GM03348 (cell line): Measurements from ENCODE around the gene PRPF18.

Experiments
- DNase-seq: peaks from one replicate; pipeline ENCODE4 v3.0.0; 2012; ENCODE audit warnings: low spot score

The PRPF18 gene

GRCh38 chr10:13604357-13605040 is 17.7 kb downstream of the PRPF18 start:
- no peak for DNase-seq

- DNase-seq = no peak
These were observed 21.6 kb downstream of the PRPF18 start for GRCh38 chr10:13608246-13608853.

GRCh38 chr10:13612654-13613373 is 26.0 kb downstream of the PRPF18 start:
- no peak for DNase-seq

- DNase-seq = peak; percentile 43
These were observed 26.8 kb downstream of the PRPF18 start for GRCh38 chr10:13613519-13613918.

- DNase-seq = no peak
These were observed 28.0 kb downstream of the PRPF18 start for GRCh38 chr10:13614530-13615332.

GRCh38 chr10:13615650-13616300 is 29.0 kb downstream of the PRPF18 start:
- DNase-seq = no peak

- DNase-seq = peak; percentile 36
These were observed 30.4 kb downstream of the PRPF18 start for GRCh38 chr10:13617116-13617515.

- DNase-seq = no peak
These were observed 35.2 kb downstream of the PRPF18 start for GRCh38 chr10:13621931-13622330.

- DNase-seq = no peak
These were observed 37.9 kb downstream of the PRPF18 start for GRCh38 chr10:13624630-13625029.

GRCh38 chr10:13627459-13628310 is 40.9 kb downstream of the PRPF18 start:
- no peak for DNase-seq

GRCh38 chr10:13628661-13629060 is 41.9 kb downstream of the PRPF18 start:
- no peak for DNase-seq

GRCh38 chr10:13629116-13629515 is 42.4 kb downstream of the PRPF18 start:
- no peak for DNase-seq

GRCh38 chr10:13630231-13630630 is 43.5 kb downstream of the PRPF18 start:
- DNase-seq = no peak

GRCh38 chr10:13631594-13631993 is 44.8 kb downstream of the PRPF18 start:
- DNase-seq = no peak

GRCh38 chr10:13632440-13632839 is 45.7 kb downstream of the PRPF18 start:
- DNase-seq = no peak

GRCh38 chr10:13632884-13633440 is 46.2 kb downstream of the PRPF18 start:
- DNase-seq = no peak

GRCh38 chr10:13633689-13634088 is 46.9 kb downstream of the PRPF18 start:
- DNase-seq = no peak

- DNase-seq = no peak
These were observed 47.4 kb downstream of the PRPF18 start for GRCh38 chr10:13634207-13634606.

- no peak for DNase-seq
These were observed 50.0 kb downstream of the PRPF18 start for GRCh38 chr10:13636776-13637175.

GRCh38 chr10:13637303-13637856 is 50.6 kb downstream of the PRPF18 start:
- no peak for DNase-seq
